ENCODE results near the gene CD22. TPM values are rescaled to one million over a fixed set of nuclear protein-coding genes. Genes with fewer than 3 reads are reported as not detected.

CD22 gene
- total and polyA plus RNA-seq, 2 donors (not counting 1 experiment from before 2014, with no cell fraction given), result 692 to 1,437 TPM

GRCh38 chr19:35329323-35329722 is 336 bp downstream of the CD22 start:
- POLR2A ChIA-PET, result interaction anchor here (0.6 to 7.6 kb wide), 6 partner anchors 12 to 154 kb away, joined by 3 to 106 read pairs (median 6); partner anchors contain the start of gene FFAR1

More at GRCh38 chr19:35329323-35329722, 336 bp downstream of the CD22 start:
- Histone ChIP-seq H3K9me3 (ENCODE audit: control extremely low read depth in 1 of 3, control insufficient read depth in 2 of 3, insufficient read depth in 1 of 3, low read length in 2 of 3) (no peaks in the 10 kb centered on the region), H3K4me2 (replicated peaks; ENCODE audit: low read depth, low read length, poor library complexity, severe bottlenecking) (peak overlapping the region; percentile 87), H3K79me2 (ENCODE audit: control insufficient read depth, insufficient read depth, low read length) (peaks cover 92% of the 10 kb centered on the region), H3K4me3 (ENCODE audit: control extremely low read depth in 1 of 5, extremely low read depth in 1 of 5, insufficient read depth in 1 of 5, low read depth in 2 of 5, low read length in 4 of 5) (peak overlapping the region; percentile 83 to 100 (median 89)), H2AFZ (ENCODE audit: insufficient read depth, low read depth, low read length, poor library complexity, severe bottlenecking) (no peak overlapping the region), H3K9ac (ENCODE audit: low read length) (peak overlapping the region; percentile 86), H3K36me3 (replicated peaks in 1 of 2; ENCODE audit: control extremely low read depth in 1 of 2, control insufficient read depth in 1 of 2, extremely low read depth in 1 of 2, insufficient read depth in 2 of 2, low read length in 1 of 2) (peaks cover 0 to 40% of the 10 kb centered on the region in 2 experiments), H4K20me1 (ENCODE audit: control insufficient read depth, insufficient read depth, low read length, poor library complexity, severe bottlenecking) (peaks cover 45% of the 10 kb centered on the region), H3K27me3 (replicated peaks in 1 of 4; ENCODE audit: control extremely low read depth in 1 of 4, control insufficient read depth in 3 of 4, insufficient read depth in 4 of 4, low read length in 3 of 4) (no peaks in the 10 kb centered on the region), H3K27ac (ENCODE audit: low read length in 2 of 2) (peak overlapping the region; percentile 79 to 90), H3K4me1 (ENCODE audit: control insufficient read depth in 2 of 2, insufficient read depth in 2 of 2, low read length in 2 of 2) (peaks cover 68 to 79% of the 10 kb centered on the region in 2 donors)
- CTCF ChIA-PET, result interaction anchor here (1.4 to 6.4 kb wide), 5 partner anchors 9 to 144 kb away, joined by 4 to 35 read pairs (median 6); no protein-coding TSS in a partner anchor
- intact Hi-C loops (cut with micrococcal nuclease), result loop anchor here (1.0 to 10.0 kb wide), 2 partner anchors 9 to 185 kb away; partner anchors contain the start of gene FXYD7
- ATAC-seq (ENCODE audit: low read depth), result peak; percentile 8
- H3K27ac Mint-ChIP-seq, result peak overlapping the region; percentile 96
- no peak for TF ChIP-seq EZH2 (IDR thresholded peaks at IDR 0.05; ENCODE audit: borderline replicate concordance, insufficient read depth, low read depth, low read length, poor library complexity, severe bottlenecking)
- no peak for TF ChIP-seq CTCF (IDR thresholded peaks at IDR 0.05)
- H3K4me1 Mint-ChIP-seq, result peaks cover 74% of the 10 kb centered on the region
- DNase-seq, result peak; percentile 36
- no peaks in the 10 kb centered on the region for H3K27me3 Mint-ChIP-seq
- 28% methylated on average over 4 of the region's 4 CpGs for WGBS (ENCODE audit: insufficient coverage)
- no peaks in the 10 kb centered on the region for H3K9me3 Mint-ChIP-seq (ENCODE audit: insufficient read depth)
- peak overlapping the region; percentile 93 for H3K4me3 Mint-ChIP-seq
